Hepatocyte (in vitro differentiated cells): ENCODE measurements around the gene SERTAD3. TPM values are rescaled to one million over a fixed set of nuclear protein-coding genes. Genes with fewer than 3 reads are reported as not detected.

Experiments
- DNase-seq: peaks from one replicate; pipeline ENCODE4 v3.0.0-alpha.2; 2016; ENCODE audit warnings: low spot score
- H2AFZ ChIP-seq: fragments of 200-600 bp; sonication (generic); 2 replicates; pipeline ENCODE4 v1.6.0; 2016; ENCODE audit warnings: antibody characterized with exemption, mild to moderate bottlenecking
- H3K27ac ChIP-seq: fragments of 200-600 bp; sonication (generic); 2 replicates; pipeline ENCODE4 v1.5.1; 2016; ENCODE audit warnings: mild to moderate bottlenecking
- H3K27me3 ChIP-seq: fragments of 200-600 bp; sonication (generic); 2 replicates; pipeline ENCODE4 v1.6.1; 2016
- H3K36me3 ChIP-seq: fragments of 200-600 bp; sonication (generic); replicated peaks from 2 replicates; pipeline ENCODE4 v1.5.1; 2016; ENCODE audit warnings: low read depth; ENCODE audit not compliant: insufficient read depth
- H3K4me1 ChIP-seq: fragments of 200-600 bp; sonication (generic); 2 replicates; pipeline ENCODE4 v1.5.1; 2016; ENCODE audit warnings: mild to moderate bottlenecking, moderate library complexity; ENCODE audit not compliant: insufficient read depth
- H3K4me2 ChIP-seq: fragments of 200-600 bp; sonication (generic); 2 replicates; pipeline ENCODE4 v1.6.0; 2016
- H3K4me3 ChIP-seq: fragments of 200-600 bp; sonication (generic); 2 replicates; pipeline ENCODE4 v1.5.1; 2016; ENCODE audit warnings: mild to moderate bottlenecking
- H3K79me2 ChIP-seq: fragments of 200-600 bp; sonication (generic); 2 replicates; pipeline ENCODE4 v1.6.0; 2017; ENCODE audit warnings: mild to moderate bottlenecking
- H3K9me2 ChIP-seq: fragments of 200-600 bp; sonication (generic); replicated peaks from 2 replicates; pipeline ENCODE4 v1.6.0; 2017; ENCODE audit warnings: mild to moderate bottlenecking; ENCODE audit not compliant: insufficient read depth
- H3K9me3 ChIP-seq: fragments of 200-600 bp; sonication (generic); 2 replicates; pipeline ENCODE4 v1.5.1; 2016; ENCODE audit warnings: low read depth, mild to moderate bottlenecking
- H4K20me1 ChIP-seq: fragments of 200-600 bp; sonication (generic); 2 replicates; pipeline ENCODE4 v1.6.0; 2016; ENCODE audit warnings: mild to moderate bottlenecking; ENCODE audit not compliant: insufficient read depth, poor library complexity, severe bottlenecking
- EZH2 ChIP-seq: fragments of 200-600 bp; sonication (generic); IDR thresholded peaks from 2 replicates; pipeline ENCODE4 v1.6.1; 2016; ENCODE audit warnings: antibody characterized with exemption, mild to moderate bottlenecking, borderline replicate concordance
- EZH2phosphoT487 ChIP-seq: fragments of 200-600 bp; sonication (generic); IDR thresholded peaks from one replicate; pipeline ENCODE4 v1.6.1; 2018; ENCODE audit warnings: antibody characterized with exemption, mild to moderate bottlenecking, low read depth, moderate library complexity; ENCODE audit not compliant: unreplicated experiment, severe bottlenecking
- WGBS: methylation state at CpG from one replicate; pipeline ENCODE4 v1.1.6; 2016; ENCODE audit warnings: low lambda C conversion rate; ENCODE audit errors: missing lambda C conversion rate; 5-methylcytosine and 5-hydroxymethylcytosine counted together
- polyA plus RNA-seq: library from polyadenylated mRNA; unstranded; fragments of >200 nt; fragmentation: Nextera tagmentation; extraction: Ambion mirVana; gene quantifications from 2 replicates; pipeline ENCODE4 v1.2.1, GENCODE V29; 2016
- total RNA-seq: library from RNA; depleted of rRNA; stranded (reverse); fragments of >200 nt; gene quantifications from 2 replicates; pipeline ENCODE4 v1.2.3, GENCODE V29; 2014
- TF ChIP-seq, protein P1 (sequence below): fragments of 200-600 bp; sonication (generic); IDR thresholded peaks from 2 replicates; pipeline ENCODE4 v1.5.1; 2016; ENCODE audit warnings: antibody characterized with exemption, mild to moderate bottlenecking; ENCODE audit not compliant: poor library complexity

SERTAD3 gene
- total and polyA plus RNA-seq, 2 experiments from 2014 or later = 36.4 to 64.0 TPM

DNA sequence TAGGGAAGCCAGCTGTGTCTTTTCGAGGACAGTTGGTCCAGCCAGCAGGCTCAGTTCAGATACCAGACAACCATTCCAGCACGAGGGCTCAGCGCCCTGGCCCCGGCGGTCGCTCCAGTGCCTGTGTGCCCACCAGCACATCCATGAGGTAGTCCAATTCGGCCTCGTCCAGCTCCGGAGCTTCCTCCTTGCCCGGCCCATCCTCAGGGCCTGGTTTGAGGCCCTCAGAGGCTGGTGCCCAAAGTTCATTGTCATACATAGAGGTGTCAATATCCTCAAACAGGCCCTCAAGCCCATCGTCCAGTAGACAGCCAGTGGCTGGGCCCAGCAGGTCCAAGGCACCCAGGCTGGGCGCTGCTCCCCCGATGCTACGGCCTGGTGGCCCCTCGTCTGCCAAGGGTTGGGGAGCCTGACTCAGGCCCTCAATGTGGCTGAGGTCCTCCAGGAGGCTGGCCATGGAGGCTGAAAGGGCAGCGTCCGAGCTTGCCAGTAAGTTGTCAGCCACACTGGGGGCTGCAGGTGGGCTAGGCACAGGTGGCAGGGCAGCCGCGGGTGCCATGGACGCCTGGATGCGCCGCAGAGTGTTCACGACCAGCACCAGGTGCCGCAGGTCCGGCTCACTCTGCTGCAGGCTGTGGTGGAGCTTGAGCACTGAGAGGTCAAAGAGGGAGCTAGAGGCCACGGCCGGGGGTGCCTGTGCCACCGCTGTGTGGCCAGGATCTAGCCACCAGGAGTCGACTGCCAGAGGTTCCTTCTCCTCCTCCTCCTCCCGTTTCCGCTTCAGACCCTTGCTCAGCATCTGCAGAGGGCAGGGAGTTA, 21.2 kb downstream of the SERTAD3 start:
- TF ChIP-seq, protein P1, sequence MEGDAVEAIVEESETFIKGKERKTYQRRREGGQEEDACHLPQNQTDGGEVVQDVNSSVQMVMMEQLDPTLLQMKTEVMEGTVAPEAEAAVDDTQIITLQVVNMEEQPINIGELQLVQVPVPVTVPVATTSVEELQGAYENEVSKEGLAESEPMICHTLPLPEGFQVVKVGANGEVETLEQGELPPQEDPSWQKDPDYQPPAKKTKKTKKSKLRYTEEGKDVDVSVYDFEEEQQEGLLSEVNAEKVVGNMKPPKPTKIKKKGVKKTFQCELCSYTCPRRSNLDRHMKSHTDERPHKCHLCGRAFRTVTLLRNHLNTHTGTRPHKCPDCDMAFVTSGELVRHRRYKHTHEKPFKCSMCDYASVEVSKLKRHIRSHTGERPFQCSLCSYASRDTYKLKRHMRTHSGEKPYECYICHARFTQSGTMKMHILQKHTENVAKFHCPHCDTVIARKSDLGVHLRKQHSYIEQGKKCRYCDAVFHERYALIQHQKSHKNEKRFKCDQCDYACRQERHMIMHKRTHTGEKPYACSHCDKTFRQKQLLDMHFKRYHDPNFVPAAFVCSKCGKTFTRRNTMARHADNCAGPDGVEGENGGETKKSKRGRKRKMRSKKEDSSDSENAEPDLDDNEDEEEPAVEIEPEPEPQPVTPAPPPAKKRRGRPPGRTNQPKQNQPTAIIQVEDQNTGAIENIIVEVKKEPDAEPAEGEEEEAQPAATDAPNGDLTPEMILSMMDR = no peak
- TF ChIP-seq EZH2 = no peak

DNA sequence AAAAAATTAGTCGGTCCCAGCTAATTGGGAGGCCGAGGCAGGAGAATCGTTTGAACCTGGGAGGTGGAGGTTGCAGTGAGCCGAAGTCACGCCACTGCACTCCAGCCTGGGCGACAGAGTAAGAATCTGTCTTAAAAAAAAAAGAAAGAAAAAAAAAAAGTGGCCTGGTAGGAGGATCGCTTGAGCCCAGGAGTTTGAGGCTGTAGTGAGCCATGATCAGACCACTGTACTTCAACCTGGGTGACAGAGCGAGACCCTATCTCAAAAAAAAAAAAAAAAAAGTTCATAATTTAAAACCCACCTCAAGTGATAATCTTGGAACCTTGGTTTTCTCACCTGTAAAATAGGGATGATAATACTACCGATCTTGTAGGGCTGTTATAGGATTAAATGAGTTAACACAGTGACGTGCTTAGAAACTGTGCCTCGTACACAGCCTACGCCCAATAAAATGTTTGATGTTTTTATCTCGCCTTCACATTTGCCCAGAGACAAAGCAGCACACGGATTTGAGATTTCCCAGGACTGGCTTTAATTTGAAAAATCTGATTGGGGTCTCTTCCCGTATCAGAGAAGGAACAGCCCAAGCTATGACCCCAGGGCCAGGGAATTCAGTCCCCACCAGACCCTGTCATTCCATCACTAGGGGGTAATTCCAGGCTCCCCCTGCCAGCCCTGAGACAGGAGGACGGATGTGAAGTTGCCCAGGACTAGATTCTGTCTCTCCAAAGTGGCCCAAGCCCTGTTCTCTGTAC, 22.0 kb downstream of the SERTAD3 start:
- Histone ChIP-seq H4K20me1 (no peaks in the 10 kb centered on the region), H3K79me2 (peaks cover 33% of the 10 kb centered on the region), H3K27me3 (no peaks in the 10 kb centered on the region), H3K36me3 (no peaks in the 10 kb centered on the region), H3K4me1 (peaks cover 19% of the 10 kb centered on the region), H3K4me2 (peak overlapping the region; percentile 86), H3K4me3 (no peak overlapping the region), H2AFZ (no peak overlapping the region), H3K27ac (peak overlapping the region; percentile 100), H3K9me2 (no peaks in the 10 kb centered on the region), H3K9me3 (no peaks in the 10 kb centered on the region)
- TF ChIP-seq EZH2 (no peak), EZH2phosphoT487 (no peak)
- TF ChIP-seq, protein P1 = no peak
- DNase-seq = no peak
- WGBS = 85% methylated on average over 16 of the region's 16 CpGs

More for the DNA sequence above, 21.2 kb downstream of the SERTAD3 start:
- 91% methylated on average over 31 of the region's 31 CpGs for WGBS
- H3K36me3 ChIP-seq = no peaks in the 10 kb centered on the region
- no peak for DNase-seq
- peaks cover 17% of the 10 kb centered on the region for H3K4me1 ChIP-seq
- peak overlapping the region; percentile 100 for H3K27ac ChIP-seq
- H3K27me3 ChIP-seq = no peaks in the 10 kb centered on the region
- H3K4me3 ChIP-seq = no peak overlapping the region
- H3K9me2 ChIP-seq = no peaks in the 10 kb centered on the region
- H3K79me2 ChIP-seq = peaks cover 33% of the 10 kb centered on the region
- H3K9me3 ChIP-seq = no peaks in the 10 kb centered on the region
- H2AFZ ChIP-seq = no peak overlapping the region
- H4K20me1 ChIP-seq = no peaks in the 10 kb centered on the region
- H3K4me2 ChIP-seq = no peak overlapping the region

DNA sequence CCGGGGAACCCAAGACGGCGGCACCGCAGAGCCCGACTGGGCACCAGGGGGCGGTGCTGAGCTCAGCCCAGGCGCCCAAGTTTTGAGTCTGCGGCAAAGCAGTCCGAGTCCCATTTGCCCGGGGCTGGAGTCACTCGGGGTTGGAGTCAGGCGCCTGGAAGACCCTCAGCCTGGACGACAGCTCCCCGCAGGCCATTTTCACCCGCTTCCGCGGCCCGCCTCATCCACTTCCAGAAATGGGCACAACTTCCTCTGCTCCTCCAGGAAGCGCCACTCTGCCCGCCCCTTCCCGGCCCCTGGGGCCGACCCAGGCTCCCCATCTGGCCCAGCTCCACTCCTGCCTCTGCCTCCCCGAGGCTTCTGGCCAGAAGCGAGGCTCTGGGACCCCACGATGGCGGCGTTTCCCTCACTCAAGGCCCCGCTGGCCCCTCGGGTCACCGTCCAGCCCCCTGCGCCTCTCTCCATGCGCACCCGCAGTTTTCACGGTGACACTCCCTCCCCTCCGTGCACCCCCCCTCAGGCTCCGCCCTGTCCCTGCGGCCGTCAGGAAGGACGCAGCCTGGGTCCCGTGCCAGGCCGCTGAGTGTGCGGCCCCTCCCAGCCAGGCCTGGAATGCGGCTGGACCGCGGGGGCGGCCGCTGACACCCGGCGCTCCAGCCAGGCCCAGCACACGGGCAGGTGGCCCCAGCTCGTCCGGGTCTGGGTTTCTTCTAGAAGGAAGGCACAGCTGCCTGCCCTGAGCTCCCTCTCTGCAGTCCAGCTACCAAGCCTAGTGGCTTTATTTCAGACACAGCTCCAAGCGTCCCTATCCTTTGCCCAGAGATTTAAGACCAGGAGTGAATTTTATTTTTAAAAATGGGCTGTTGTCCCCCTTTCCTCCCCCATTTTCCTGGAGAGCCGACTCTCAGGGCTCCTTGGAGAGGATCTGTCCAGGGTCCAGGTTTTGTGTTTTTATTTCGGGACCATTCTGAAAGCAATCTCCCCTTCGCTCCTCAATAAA, 23.1 kb downstream of the SERTAD3 start:
- WGBS = 5% methylated on average over 46 of the region's 56 CpGs
- Histone ChIP-seq H3K4me2 (peak overlapping the region; percentile 86), H3K9me3 (no peaks in the 10 kb centered on the region), H3K9me2 (no peaks in the 10 kb centered on the region), H2AFZ (peak overlapping the region; percentile 54), H3K27me3 (no peaks in the 10 kb centered on the region), H3K27ac (peak overlapping the region; percentile 100), H3K4me1 (peaks cover 23% of the 10 kb centered on the region), H3K36me3 (no peaks in the 10 kb centered on the region), H4K20me1 (no peaks in the 10 kb centered on the region), H3K4me3 (peak overlapping the region; percentile 47), H3K79me2 (peaks cover 33% of the 10 kb centered on the region)
- TF ChIP-seq, protein P1 = peak; percentile 96
- TF ChIP-seq EZH2phosphoT487 (no peak), EZH2 (no peak)
- peak; percentile 97 for DNase-seq
